H4 (cell line): ENCODE measurements around the gene HECTD2. TPM values are rescaled to one million over a fixed set of nuclear protein-coding genes. Genes with fewer than 3 reads are reported as not detected.
"Not testable (repeated sequence)": the region's sequence is repeated elsewhere in the genome, so short reads cannot be mapped to it uniquely, and the experiment has no call there.

Experiments used
- DNase-seq: peaks from one replicate; pipeline ENCODE4 v3.0.0-alpha.2; 2015; ENCODE audit warnings: low spot score
- total RNA-seq: library from RNA; depleted of rRNA; stranded (reverse); fragments of >200 nt; shearing (Covaris generic); gene quantifications from 2 replicates; pipeline ENCODE4 v1.2.3, GENCODE V29; 2014

HECTD2 gene
- total RNA-seq, 1 experiment from 2014 or later: 5.0 TPM

- no peak for DNase-seq
Observed at GRCh38 chr10:91472911-91473310, 62.8 kb downstream of the HECTD2 start.

GRCh38 chr10:91474009-91474408, 63.9 kb downstream of the HECTD2 start:
- DNase-seq: no peak

GRCh38 chr10:91477236-91477635, 67.1 kb downstream of the HECTD2 start:
- no peak for DNase-seq

- DNase-seq: no peak
Observed at GRCh38 chr10:91479583-91479982, 69.4 kb downstream of the HECTD2 start.

- DNase-seq: no peak
Observed at GRCh38 chr10:91487911-91488582, 77.9 kb downstream of the HECTD2 start.

GRCh38 chr10:91493313-91493712, 83.2 kb downstream of the HECTD2 start:
- peak; percentile 32 for DNase-seq

- no peak for DNase-seq
Observed at GRCh38 chr10:91495402-91495801, 85.3 kb downstream of the HECTD2 start.

GRCh38 chr10:91496016-91496415, 85.9 kb downstream of the HECTD2 start:
- DNase-seq: no peak

- peak; percentile 24 for DNase-seq
Observed at GRCh38 chr10:91511549-91512330, 101.6 kb downstream of the HECTD2 start.

- no peak for DNase-seq
Observed at GRCh38 chr10:91512458-91512857, 102.3 kb downstream of the HECTD2 start.

GRCh38 chr10:91513598-91514424, 103.7 kb downstream of the HECTD2 start:
- no peak for DNase-seq

GRCh38 chr10:91514787-91515186, 104.6 kb downstream of the HECTD2 start:
- DNase-seq: no peak

GRCh38 chr10:91517394-91517793, 107.2 kb downstream of the HECTD2 start:
- no peak for DNase-seq

GRCh38 chr10:91519899-91520514, 109.9 kb downstream of the HECTD2 start:
- no peak for DNase-seq

- DNase-seq: no peak
Observed at GRCh38 chr10:91520661-91521060, 110.5 kb downstream of the HECTD2 start.

GRCh38 chr10:91521439-91521838, 111.3 kb downstream of the HECTD2 start:
- no peak for DNase-seq

- no peak for DNase-seq
Observed at GRCh38 chr10:91525896-91526712, 116.0 kb downstream of the HECTD2 start.

GRCh38 chr10:91528080-91528479, 117.9 kb downstream of the HECTD2 start:
- DNase-seq: no peak

- DNase-seq: no peak
Observed at GRCh38 chr10:91528768-91529167, 118.6 kb downstream of the HECTD2 start.

GRCh38 chr10:91534789-91535188, 124.6 kb downstream of the HECTD2 start:
- DNase-seq: not testable (repeated sequence)

GRCh38 chr10:91536111-91536510, 126.0 kb downstream of the HECTD2 start:
- DNase-seq: no peak
